ENCODE results near the gene ROMO1. TPM values are rescaled to one million over a fixed set of nuclear protein-coding genes. Genes with fewer than 3 reads are reported as not detected.
"Not testable (repeated sequence)": the region's sequence is repeated elsewhere in the genome, so short reads cannot be mapped to it uniquely, and the experiment has no call there.

The ROMO1 gene
- total RNA-seq, 1 donor from 2014 or later: 719 TPM

- Histone ChIP-seq H3K36me3 (ENCODE audit: control insufficient read depth, insufficient read depth, low read length) (peaks cover 13% of the 10 kb centered on the region), H3K4me3 (ENCODE audit: low read depth, low read length) (no peak overlapping the region), H3K27me3 (ENCODE audit: control insufficient read depth, insufficient read depth, low read length) (no peaks in the 10 kb centered on the region)
- no peak for DNase-seq (ENCODE audit: low read depth)
- TF ChIP-seq, protein P1, sequence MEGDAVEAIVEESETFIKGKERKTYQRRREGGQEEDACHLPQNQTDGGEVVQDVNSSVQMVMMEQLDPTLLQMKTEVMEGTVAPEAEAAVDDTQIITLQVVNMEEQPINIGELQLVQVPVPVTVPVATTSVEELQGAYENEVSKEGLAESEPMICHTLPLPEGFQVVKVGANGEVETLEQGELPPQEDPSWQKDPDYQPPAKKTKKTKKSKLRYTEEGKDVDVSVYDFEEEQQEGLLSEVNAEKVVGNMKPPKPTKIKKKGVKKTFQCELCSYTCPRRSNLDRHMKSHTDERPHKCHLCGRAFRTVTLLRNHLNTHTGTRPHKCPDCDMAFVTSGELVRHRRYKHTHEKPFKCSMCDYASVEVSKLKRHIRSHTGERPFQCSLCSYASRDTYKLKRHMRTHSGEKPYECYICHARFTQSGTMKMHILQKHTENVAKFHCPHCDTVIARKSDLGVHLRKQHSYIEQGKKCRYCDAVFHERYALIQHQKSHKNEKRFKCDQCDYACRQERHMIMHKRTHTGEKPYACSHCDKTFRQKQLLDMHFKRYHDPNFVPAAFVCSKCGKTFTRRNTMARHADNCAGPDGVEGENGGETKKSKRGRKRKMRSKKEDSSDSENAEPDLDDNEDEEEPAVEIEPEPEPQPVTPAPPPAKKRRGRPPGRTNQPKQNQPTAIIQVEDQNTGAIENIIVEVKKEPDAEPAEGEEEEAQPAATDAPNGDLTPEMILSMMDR (IDR thresholded peaks at IDR 0.05; ENCODE audit: insufficient read depth, low read length, poor library complexity, severe bottlenecking): no peak
Measured at GRCh38 chr20:35720165-35721123, 21.2 kb downstream of the ROMO1 start.

DNA sequence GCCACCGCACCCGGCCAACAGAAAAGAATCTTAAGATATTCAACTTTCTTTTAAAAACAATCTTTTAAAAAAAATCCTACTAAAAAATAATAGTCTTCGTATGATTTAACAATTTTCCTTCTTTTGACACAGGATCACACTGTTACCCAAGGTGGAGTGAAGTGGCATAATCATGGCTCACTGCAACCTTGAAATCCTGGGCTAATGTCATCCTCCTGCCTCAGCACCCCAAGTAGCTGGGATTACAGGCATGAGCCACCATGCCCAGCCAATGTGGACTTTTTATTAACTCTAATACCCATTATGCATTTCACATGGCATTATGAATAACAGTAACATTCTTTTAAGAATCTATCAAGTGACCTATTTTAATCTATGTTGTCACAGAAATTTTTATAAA is 22.0 kb downstream of the ROMO1 start:
- TF ChIP-seq, protein P1 (IDR thresholded peaks at IDR 0.05; ENCODE audit: insufficient read depth, low read length, poor library complexity, severe bottlenecking): no peak
- Histone ChIP-seq H3K4me3 (ENCODE audit: low read depth, low read length) (no peak overlapping the region), H3K27me3 (ENCODE audit: control insufficient read depth, insufficient read depth, low read length) (no peaks in the 10 kb centered on the region), H3K36me3 (ENCODE audit: control insufficient read depth, insufficient read depth, low read length) (peaks cover 13% of the 10 kb centered on the region)
- no peak for DNase-seq (ENCODE audit: low read depth)

- Histone ChIP-seq H3K27me3 (ENCODE audit: control insufficient read depth, insufficient read depth, low read length) (no peaks in the 10 kb centered on the region), H3K36me3 (ENCODE audit: control insufficient read depth, insufficient read depth, low read length) (peaks cover 13% of the 10 kb centered on the region), H3K4me3 (ENCODE audit: low read depth, low read length) (no peak overlapping the region)
- no peak for DNase-seq (ENCODE audit: low read depth)
- TF ChIP-seq, protein P1 (IDR thresholded peaks at IDR 0.05; ENCODE audit: insufficient read depth, low read length, poor library complexity, severe bottlenecking): no peak
Measured at GRCh38 chr20:35721621-35722020, 22.4 kb downstream of the ROMO1 start.

GRCh38 chr20:35723275-35723639 is 24.1 kb downstream of the ROMO1 start:
- not testable (repeated sequence) for DNase-seq (ENCODE audit: low read depth); H3K4me3 ChIP-seq (ENCODE audit: low read depth, low read length); H3K27me3 ChIP-seq (ENCODE audit: control insufficient read depth, insufficient read depth, low read length)
- H3K36me3 ChIP-seq (ENCODE audit: control insufficient read depth, insufficient read depth, low read length): peaks cover 15% of the 10 kb centered on the region

DNA sequence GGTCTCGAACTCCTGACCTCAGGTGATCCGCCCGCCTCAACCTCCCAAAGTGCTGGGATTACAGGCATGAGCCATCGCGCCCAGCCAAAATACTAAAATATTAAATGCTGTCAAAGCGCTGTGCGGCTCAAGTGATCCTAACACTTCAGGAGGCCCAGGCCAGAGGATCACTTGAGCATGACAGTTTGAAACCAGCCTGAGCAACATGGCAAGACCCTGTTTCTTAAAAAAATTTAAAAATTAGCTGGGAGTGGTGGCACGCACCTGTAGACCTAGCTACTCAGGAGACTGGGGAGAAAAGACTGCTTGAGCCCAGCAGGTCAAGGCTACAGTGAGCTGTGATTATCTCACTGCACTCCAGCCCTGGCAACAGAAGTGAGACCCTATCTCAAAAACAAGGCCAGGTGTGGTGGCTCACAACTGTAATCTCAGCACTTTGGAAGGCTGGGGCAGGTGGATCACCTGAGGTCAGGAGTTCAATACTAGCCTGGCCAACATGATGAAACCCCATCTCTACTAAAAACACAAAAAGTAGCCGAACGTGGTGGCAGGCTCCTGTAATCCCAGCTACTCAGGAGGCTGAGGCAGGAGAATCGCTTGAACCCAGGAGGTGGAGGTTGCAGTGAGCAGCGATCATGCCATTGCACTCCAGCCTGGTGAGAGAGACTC is 24.6 kb downstream of the ROMO1 start:
- H3K4me3 ChIP-seq (ENCODE audit: low read depth, low read length); DNase-seq (ENCODE audit: low read depth); H3K27me3 ChIP-seq (ENCODE audit: control insufficient read depth, insufficient read depth, low read length): not testable (repeated sequence)
- peaks cover 15% of the 10 kb centered on the region for H3K36me3 ChIP-seq (ENCODE audit: control insufficient read depth, insufficient read depth, low read length)

DNA sequence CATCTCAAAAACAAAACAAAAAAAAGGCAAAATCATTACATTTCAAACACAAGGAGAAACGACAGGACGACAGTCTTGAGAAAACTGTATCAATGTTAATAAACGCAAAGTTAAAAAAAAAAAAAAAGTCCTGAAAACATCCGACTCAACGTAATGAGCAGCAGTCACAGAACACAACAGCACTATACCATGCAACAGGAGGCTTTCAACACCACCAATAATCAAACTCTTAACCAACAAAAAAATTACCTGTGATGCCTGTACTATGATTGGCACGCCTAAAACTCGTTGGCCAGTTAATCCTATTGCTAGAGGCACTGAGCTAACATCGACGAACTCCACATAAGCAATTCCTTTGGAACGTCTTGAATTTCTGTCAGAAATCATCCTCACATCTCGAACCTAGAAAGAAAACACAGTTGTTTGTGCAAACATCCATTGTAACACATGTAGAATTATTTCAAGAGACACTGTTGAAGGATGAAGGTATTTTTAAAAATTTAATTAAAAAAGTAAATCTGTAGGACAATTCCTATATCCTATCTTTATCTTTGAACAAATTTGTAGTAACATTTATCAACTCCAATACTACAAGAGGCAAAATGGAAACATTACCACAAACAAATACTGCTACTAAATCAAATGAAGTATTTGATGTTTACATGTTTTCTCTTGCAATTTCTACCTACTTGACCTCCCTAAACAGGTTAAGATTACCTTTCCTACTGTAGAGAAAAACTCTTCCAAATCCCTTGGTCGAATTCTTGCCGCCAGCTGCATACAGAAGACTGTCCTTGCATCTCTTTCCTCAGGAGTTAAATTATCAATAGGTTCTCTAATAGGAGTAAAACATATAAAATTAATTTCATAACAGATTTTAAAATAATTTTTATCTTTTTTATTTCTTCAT is 25.4 kb downstream of the ROMO1 start:
- DNase-seq (ENCODE audit: low read depth): no peak
- H3K4me3 ChIP-seq (ENCODE audit: low read depth, low read length): no peak overlapping the region
- TF ChIP-seq, protein P1 (IDR thresholded peaks at IDR 0.05; ENCODE audit: insufficient read depth, low read length, poor library complexity, severe bottlenecking): no peak
- no peaks in the 10 kb centered on the region for H3K27me3 ChIP-seq (ENCODE audit: control insufficient read depth, insufficient read depth, low read length)
- peaks cover 11% of the 10 kb centered on the region for H3K36me3 ChIP-seq (ENCODE audit: control insufficient read depth, insufficient read depth, low read length)

Data from kidney epithelial cell (primary cell).